Fibroblast of skin of right biceps (primary cell): ENCODE data around the gene QKI.
A peak's percentile ranks its signal among the peaks of the same experiment; 100 is the strongest.

Experiments
- DNase-seq: peaks from one replicate; pipeline ENCODE4 v3.0.0-alpha.2; 2013

Gene QKI

GRCh38 chr6:163392533-163392932 lies 22.0 kb upstream of the QKI start:
- peak; percentile 58 for DNase-seq

- no peak for DNase-seq
These were observed 20.6 kb upstream of the QKI start for GRCh38 chr6:163393923-163394322.

GRCh38 chr6:163394659-163395058 lies 19.9 kb upstream of the QKI start:
- no peak for DNase-seq

GRCh38 chr6:163395122-163395830 lies 19.2 kb upstream of the QKI start:
- no peak for DNase-seq

- DNase-seq: no peak
These were observed 18.7 kb upstream of the QKI start for GRCh38 chr6:163395831-163396185.

GRCh38 chr6:163397326-163397725 lies 17.2 kb upstream of the QKI start:
- DNase-seq: no peak

GRCh38 chr6:163398115-163398514 lies 16.4 kb upstream of the QKI start:
- DNase-seq: peak; percentile 39

GRCh38 chr6:163398815-163399214 lies 15.7 kb upstream of the QKI start:
- no peak for DNase-seq

- no peak for DNase-seq
These were observed 14.0 kb upstream of the QKI start for GRCh38 chr6:163400509-163400908.

- no peak for DNase-seq
These were observed 13.3 kb upstream of the QKI start for GRCh38 chr6:163401039-163401885.

GRCh38 chr6:163402616-163403015 lies 11.9 kb upstream of the QKI start:
- DNase-seq: no peak

GRCh38 chr6:163404825-163405265 lies 9.7 kb upstream of the QKI start:
- DNase-seq: no peak

- no peak for DNase-seq
These were observed 8.9 kb upstream of the QKI start for GRCh38 chr6:163405412-163406309.

GRCh38 chr6:163406366-163406765 lies 8.2 kb upstream of the QKI start:
- no peak for DNase-seq

- no peak for DNase-seq
These were observed 7.7 kb upstream of the QKI start for GRCh38 chr6:163406830-163407229.

- no peak for DNase-seq
These were observed 6.0 kb upstream of the QKI start for GRCh38 chr6:163408352-163408991.

GRCh38 chr6:163409712-163410111 lies 4.8 kb upstream of the QKI start:
- no peak for DNase-seq

GRCh38 chr6:163412341-163412740 lies 2.2 kb upstream of the QKI start:
- no peak for DNase-seq

- DNase-seq: no peak
These were observed 1.6 kb upstream of the QKI start for GRCh38 chr6:163412801-163413344.

GRCh38 chr6:163413345-163414116 lies 987 bp upstream of the QKI start:
- DNase-seq: peak; percentile 93

- DNase-seq: no peak
These were observed 565 bp downstream of the QKI start for GRCh38 chr6:163414946-163415619.
